HG03108 (cell line): ENCODE measurements around the gene DDX27.
A peak's percentile ranks its signal among the peaks of the same experiment; 100 is the strongest.
"Not testable (repeated sequence)": the region's sequence is repeated elsewhere in the genome, so short reads cannot be mapped to it uniquely, and the experiment has no call there.

Experiments used
- ATAC-seq: cut with Tn5 transposase; IDR thresholded peaks from one replicate; pipeline ENCODE4 v1.9.1; 2021; ENCODE audit warnings: moderate library complexity; ENCODE audit not compliant: unreplicated experiment

Gene DDX27

DNA sequence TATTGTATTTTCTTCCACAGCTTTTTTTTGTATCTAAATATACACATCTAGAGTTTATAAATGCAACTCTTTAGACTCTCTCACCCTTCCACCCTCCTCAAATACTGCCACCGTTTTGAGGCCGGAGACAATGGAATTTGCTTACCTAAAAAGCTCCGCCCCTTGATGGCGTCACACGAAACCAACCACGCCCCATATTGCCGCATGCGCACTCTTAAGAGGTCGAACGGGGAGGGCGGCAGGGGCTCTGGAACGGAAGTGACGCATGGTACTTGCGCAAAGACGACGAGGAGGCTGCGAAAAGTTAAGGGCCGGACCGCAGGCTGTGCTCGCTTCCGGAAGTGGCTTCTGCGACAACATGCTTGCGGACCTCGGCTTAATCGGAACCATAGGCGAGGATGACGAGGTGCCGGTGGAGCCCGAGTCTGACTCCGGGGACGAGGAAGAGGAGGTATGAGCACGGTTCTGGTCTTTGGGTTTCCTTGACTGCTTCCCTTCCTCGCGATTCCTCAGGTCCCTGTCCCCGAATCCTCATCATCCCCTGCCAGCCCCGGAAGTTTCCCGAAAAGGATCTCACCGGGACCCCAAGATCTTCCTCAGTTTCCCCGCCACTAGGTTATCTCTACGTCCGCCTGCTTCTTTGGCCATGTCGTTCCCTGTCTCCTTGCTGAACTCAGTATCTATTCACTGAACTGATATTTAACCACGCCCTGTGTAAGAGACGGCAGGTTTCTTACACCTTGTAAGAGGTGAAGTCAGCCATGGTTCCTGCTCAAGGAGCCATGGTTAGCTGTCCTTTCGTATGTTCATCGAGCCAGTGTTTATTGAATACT, at the start of gene DDX27:
Gene DDX27, plus strand, starts transcription at position 326 of the 833 bp plus-strand sequence. Its CDS starts 33 bp downstream, at position 359.
- peak; percentile 86 for ATAC-seq

DNA sequence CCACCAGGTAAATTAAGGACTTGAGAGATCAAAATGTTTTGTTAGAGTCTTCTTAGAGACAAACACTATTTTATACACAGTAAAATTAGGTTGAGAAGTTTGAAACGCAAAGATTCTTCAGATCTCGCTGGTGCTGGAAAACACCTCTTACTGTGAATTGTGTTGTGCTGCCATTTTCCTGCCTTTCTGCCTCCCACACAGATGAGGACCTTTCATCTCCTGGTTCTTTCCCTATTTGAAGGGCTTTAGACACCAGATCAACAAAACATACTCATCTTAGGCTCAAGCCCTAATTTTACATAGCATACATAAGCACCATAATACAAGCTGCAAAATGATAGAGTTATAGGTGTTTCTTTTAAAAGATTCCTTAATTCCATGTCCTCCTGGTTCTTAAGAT, 49.7 kb upstream of the DDX27 start:
- ATAC-seq, result no peak

- ATAC-seq, result no peak
Measured at GRCh38 chr20:49170714-49171113, 48.5 kb upstream of the DDX27 start.

- no peak for ATAC-seq
Measured at GRCh38 chr20:49171909-49172308, 47.3 kb upstream of the DDX27 start.

- no peak for ATAC-seq
Measured at GRCh38 chr20:49172413-49172812, 46.8 kb upstream of the DDX27 start.

- ATAC-seq, result no peak
Measured at GRCh38 chr20:49174183-49174582, 45.0 kb upstream of the DDX27 start.

DNA sequence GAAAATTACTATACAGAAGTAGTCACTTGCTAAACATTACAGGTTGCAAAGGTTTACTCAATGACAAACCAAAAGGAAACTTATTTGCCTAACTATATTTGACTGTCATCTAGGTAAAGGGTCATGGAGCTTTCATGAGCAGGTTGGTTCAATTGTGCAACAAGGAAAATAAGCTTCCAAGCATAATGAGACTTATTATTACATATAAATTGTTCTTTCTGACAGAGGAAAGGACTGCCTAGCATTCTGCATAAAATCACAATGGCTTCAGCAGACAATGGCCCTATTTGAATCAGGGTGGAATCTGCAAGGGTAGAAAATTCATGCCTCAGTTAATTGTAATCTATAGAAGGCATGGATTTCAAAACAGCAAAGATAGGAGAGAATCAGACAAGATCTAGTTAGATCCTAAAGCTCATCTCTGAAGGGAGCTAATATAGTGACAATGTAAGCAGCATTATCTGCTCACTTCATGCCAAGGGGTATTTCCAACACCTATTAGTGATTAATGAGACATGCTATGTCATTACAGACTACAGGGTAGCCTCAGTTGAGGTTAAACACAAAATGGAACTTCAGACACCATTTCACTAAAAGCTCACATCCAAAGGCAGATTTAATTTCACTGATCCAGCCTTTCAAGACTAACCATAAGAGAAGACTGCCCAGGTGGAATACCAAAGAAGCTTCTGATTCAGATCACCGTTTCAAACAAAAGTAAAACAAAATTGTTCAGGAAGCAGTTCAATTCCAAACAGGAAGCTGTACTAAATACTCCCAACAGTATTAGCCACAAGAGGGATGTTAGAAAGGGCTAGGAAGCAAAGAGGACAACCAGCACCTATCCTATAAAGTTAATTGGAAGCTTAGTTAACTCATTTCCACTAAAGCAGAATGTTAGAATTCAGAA, 39.6 kb upstream of the DDX27 start:
- ATAC-seq, result no peak

- no peak for ATAC-seq
Measured at GRCh38 chr20:49181265-49181877, 37.8 kb upstream of the DDX27 start.

GRCh38 chr20:49183444-49183843, 35.8 kb upstream of the DDX27 start:
- no peak for ATAC-seq

DNA sequence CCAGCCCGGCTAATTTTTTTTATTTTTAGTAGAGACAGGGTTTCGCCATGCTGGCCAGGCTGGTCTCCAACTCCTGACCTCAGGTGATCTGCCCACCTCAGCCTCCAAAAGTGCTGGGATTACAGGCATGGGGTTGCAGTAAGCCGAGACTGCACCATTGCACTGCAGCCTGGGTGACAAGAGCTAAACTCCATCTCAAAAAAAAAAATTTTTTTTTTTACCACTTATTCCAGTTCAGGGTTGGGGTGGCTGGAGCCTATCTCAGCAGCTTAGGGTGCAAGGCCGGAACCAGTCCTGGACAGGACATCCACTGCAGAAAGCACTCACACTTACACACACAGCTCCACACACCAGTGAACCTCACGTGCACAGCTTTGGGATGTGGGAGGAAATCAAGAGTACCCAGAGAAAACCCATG, 35.1 kb upstream of the DDX27 start:
- not testable (repeated sequence) for ATAC-seq

DNA sequence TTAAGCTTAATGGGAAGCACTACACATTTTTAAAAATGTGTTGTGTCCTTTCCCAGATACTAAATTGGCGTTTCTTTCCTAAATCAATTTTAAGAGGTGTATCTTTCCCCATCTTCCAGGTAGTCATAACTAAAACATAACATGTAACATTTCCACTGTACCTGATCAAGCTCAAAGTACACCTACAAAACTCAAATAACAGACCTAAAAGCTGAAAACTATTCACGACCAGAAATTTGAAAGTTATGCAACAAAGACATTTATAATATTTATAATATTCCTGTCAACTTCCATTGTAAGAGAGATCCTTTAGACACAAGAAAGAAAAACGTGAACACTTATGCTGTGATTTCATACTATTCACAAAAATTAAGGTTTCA, 34.5 kb upstream of the DDX27 start:
- ATAC-seq, result no peak

DNA sequence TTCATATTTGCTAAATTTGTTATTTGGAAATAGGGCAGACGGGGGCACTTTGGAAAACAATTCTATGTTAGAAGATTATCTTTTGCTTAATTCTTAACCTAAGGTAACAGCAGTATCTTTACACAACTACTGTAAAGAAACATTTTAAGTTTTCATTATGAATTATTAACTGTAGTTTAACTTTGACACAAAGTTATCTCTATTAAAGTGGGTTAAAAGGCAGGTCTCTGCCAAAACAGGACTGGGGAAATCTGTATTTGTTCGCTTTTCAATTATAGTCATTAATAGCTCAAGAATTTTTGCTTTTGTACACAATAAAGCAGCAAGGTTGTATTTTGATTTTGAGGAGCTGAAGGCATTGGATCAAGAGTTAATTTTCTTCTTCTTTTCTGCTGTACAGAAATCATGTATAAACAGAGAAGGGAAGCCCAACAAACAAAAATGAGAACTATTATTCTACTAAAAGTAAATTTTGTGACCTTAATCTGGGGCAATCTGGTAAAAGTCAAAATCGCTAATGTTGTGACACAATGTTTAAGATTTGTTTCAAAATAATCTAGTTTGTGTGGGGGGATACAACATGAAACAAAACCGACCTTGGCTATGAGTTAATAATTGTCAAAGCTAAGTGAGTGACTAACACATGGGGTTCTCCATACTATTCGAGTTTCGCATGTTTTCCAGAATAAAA, 34.0 kb upstream of the DDX27 start:
- no peak for ATAC-seq

DNA sequence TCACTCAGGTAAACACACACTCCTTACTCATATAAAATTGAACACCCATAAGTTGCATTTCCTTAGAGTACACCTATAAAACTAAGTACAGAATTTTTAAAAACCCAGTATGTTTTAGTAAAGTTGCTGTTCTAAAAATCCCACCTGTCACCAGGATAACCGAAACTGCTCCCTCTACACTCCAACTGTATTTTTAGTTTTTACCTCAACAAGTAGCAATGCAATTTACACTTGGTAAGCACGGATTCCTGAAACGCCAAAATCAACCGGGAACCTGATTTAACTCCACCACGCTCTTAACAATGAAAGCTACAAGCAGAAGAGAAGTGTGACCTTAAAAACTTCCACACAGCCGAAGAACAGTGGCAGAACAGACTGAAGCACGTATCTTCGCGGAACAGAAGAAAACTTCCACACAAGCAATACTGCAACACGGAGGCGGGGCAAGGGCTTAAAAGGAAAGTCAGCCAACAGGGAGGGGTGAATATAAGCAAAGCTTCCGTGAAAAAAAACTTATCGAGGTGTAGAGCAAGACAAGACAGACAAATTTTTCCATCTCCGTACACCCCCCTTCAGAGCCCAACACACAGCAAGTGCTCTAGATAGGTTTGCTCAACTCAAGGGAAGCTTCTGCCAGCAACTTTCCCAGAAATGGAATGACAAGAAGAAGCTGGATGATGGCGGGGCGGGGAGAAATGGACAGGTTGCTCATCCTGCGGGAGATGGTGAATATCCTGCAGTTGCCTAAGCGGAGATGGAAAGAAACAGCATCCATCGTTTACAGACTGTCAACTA, 32.5 kb upstream of the DDX27 start:
- no peak for ATAC-seq

- no peak for ATAC-seq
Measured at GRCh38 chr20:49187330-49187850, 31.8 kb upstream of the DDX27 start.

GRCh38 chr20:49187851-49188641, 31.2 kb upstream of the DDX27 start, which contains the start of gene STAU1:
Gene STAU1, minus strand, starts transcription at chr20:49188334. Its CDS starts 22,133 bp downstream, at chr20:49166201.
- peak; percentile 86 for ATAC-seq

DNA sequence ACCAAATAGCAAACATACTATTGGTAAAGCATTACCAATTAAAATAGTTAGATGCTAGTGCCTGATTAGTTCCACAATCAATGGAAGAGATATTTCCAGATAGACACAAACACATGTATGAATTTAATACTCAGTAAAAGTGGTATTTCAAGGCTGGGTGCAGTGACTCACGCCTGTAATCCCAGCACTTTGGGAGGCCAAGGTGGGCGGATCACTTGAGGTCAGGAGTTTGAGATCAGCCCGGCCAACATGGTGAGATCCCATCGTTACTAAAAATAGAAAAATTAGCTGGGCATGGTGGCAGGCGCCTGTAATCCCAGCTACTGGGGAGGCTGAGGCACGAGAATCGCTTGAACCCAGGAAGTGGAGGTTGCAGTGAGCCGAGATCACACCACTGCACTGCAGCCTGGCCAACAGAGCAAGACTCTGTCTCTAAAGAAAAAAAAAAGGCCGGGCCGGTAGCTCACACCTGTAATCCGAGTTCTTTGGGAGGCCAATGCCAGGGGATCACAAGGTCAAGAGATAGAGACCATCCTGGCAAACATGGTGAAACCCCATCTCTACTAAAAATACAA, 26.2 kb upstream of the DDX27 start:
- ATAC-seq, result not testable (repeated sequence)

DNA sequence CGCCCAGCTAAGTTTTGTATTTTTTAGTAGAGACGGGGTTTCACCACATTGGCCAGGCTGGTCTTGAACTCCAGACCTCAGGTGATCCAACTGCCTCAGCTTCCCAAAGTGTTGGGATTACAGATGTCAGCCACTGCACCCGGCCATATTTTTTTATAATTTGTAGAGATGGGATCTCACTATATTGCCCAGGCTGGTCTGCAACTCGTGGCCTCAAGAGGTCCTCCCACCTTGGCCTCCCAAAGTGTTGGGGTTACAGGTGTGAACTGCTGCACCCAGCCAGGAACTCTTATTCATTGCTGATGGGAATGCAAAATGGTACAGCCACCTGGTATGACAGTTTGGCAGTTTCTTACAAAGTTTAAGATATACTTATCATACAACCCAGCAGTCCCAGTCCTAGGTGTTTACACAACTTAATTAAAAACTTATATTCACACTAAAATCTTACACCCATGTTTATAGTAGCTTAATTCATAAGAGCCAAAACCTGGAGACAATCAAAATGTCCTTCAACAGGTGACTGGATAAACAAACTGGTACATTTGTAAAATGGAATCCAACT, 19.4 kb upstream of the DDX27 start:
- ATAC-seq, result no peak

DNA sequence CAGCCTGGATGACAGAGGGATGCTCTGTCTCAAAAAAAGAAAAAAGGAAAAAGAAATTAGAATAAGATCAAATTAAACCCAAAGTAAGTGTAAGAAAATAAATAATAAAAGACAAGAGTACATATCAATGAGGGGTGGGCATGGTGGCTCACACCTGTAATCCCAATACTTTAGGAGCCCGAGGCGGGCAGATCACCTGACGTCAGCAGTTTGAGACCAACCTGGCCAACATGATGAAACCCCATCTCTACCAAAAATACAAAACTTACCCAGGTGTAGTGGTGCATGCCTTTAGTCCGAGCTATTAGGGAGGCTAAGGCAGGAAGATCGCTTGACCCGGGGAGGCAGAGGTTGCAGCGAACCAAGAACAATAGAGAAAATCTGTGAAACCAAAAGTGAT, 16.2 kb upstream of the DDX27 start:
- ATAC-seq, result no peak
